Upper lobe of left lung (tissue), 4 donors: ENCODE data around the gene CFAP97.
"Not testable (repeated sequence)": the region's sequence is repeated elsewhere in the genome, so short reads cannot be mapped to it uniquely, and the experiment has no call there.

Experiments
- CTCF ChIP-seq, 6 experiments: fragments of 450-650 bp in 4 of 6; fragments of 200-600 bp in 2 of 6; sonication (generic) in 2 of 6; IDR thresholded peaks; one replicate each; pipeline ENCODE4 v1.5.1; 2016 to 2019; ENCODE audit warnings: antibody characterized with exemption in 6 of 6
- EP300 ChIP-seq, 4 donors: sonication (generic); formaldehyde crosslinking; IDR thresholded peaks; one replicate each; pipeline ENCODE4 v1.5.1; 2017; ENCODE audit warnings: antibody characterized with exemption in 4 of 4, control low read depth in 2 of 4

- not testable (repeated sequence) for TF ChIP-seq EP300 (IDR thresholded peaks at IDR 0.05)
- TF ChIP-seq CTCF (IDR thresholded peaks at IDR 0.05) = peak in 1 of 6 experiments; percentile 3
These were observed 6.0 kb upstream of the CFAP97 start for GRCh38 chr4:185209852-185210101.
